ENCODE data around the gene ARL15. TPM values are rescaled to one million over a fixed set of nuclear protein-coding genes. Genes with fewer than 3 reads are reported as not detected.

ARL15 gene
- total and polyA plus RNA-seq, 2 donors (not counting 1 experiment from before 2014, with no cell fraction given), result 5.8 to 20.5 TPM

GRCh38 chr5:54073131-54073530 lies 237.2 kb downstream of the ARL15 start:
- Histone ChIP-seq H3K4me2 (replicated peaks; ENCODE audit: low read depth, low read length, poor library complexity, severe bottlenecking) (no peak overlapping the region), H4K20me1 (ENCODE audit: control insufficient read depth, insufficient read depth, low read length, poor library complexity, severe bottlenecking) (no peaks in the 10 kb centered on the region), H3K9me3 (ENCODE audit: control extremely low read depth in 1 of 3, control insufficient read depth in 2 of 3, insufficient read depth in 1 of 3, low read length in 2 of 3) (no peaks in the 10 kb centered on the region), H3K79me2 (ENCODE audit: control insufficient read depth, insufficient read depth, low read length) (no peaks in the 10 kb centered on the region), H3K27ac (ENCODE audit: low read length in 2 of 2) (no peak overlapping the region), H3K36me3 (replicated peaks in 1 of 2; ENCODE audit: control extremely low read depth in 1 of 2, control insufficient read depth in 1 of 2, extremely low read depth in 1 of 2, insufficient read depth in 2 of 2, low read length in 1 of 2) (no peaks in the 10 kb centered on the region), H3K4me3 (ENCODE audit: control extremely low read depth in 1 of 5, extremely low read depth in 1 of 5, insufficient read depth in 1 of 5, low read depth in 2 of 5, low read length in 4 of 5) (no peak overlapping the region), H3K4me1 (ENCODE audit: control insufficient read depth in 2 of 2, insufficient read depth in 2 of 2, low read length in 2 of 2) (no peaks in the 10 kb centered on the region), H3K9ac (ENCODE audit: low read length) (no peak overlapping the region), H2AFZ (ENCODE audit: insufficient read depth, low read depth, low read length, poor library complexity, severe bottlenecking) (no peak overlapping the region), H3K27me3 (replicated peaks in 1 of 4; ENCODE audit: control extremely low read depth in 1 of 4, control insufficient read depth in 3 of 4, insufficient read depth in 4 of 4, low read length in 3 of 4) (no peaks in the 10 kb centered on the region)
- H3K27ac Mint-ChIP-seq, result no peak overlapping the region
- no peak for TF ChIP-seq CTCF (IDR thresholded peaks at IDR 0.05)
- TF ChIP-seq EZH2 (IDR thresholded peaks at IDR 0.05; ENCODE audit: borderline replicate concordance, insufficient read depth, low read depth, low read length, poor library complexity, severe bottlenecking), result no peak
- DNase-seq (no peak), ATAC-seq (ENCODE audit: low read depth) (no peak)
- ChIA-PET CTCF (no interaction called here), POLR2A (no interaction called here)
- no peak overlapping the region for H3K4me3 Mint-ChIP-seq
- intact Hi-C loops (cut with micrococcal nuclease), result no loop called here
- WGBS (ENCODE audit: insufficient coverage), result no CpG with 5 or more reads among the region's 3 CpGs
- H3K9me3 Mint-ChIP-seq (ENCODE audit: insufficient read depth), result no peaks in the 10 kb centered on the region
- H3K27me3 Mint-ChIP-seq, result no peaks in the 10 kb centered on the region
- H3K4me1 Mint-ChIP-seq, result no peaks in the 10 kb centered on the region

- no peak overlapping the region for H3K27ac Mint-ChIP-seq
- no peaks in the 10 kb centered on the region for H3K27me3 ChIP-seq (replicated peaks in 1 of 4; ENCODE audit: control extremely low read depth in 1 of 4, control insufficient read depth in 3 of 4, insufficient read depth in 4 of 4, low read length in 3 of 4)
- DNase-seq (no peak), ATAC-seq (ENCODE audit: low read depth) (no peak)
- peaks cover 0 to 3% (median 0%) of the 10 kb centered on the region in 3 donors for H3K9me3 ChIP-seq (ENCODE audit: control extremely low read depth in 1 of 3, control insufficient read depth in 2 of 3, insufficient read depth in 1 of 3, low read length in 2 of 3)
- H3K27ac ChIP-seq (ENCODE audit: low read length in 2 of 2), result no peak overlapping the region
- no peaks in the 10 kb centered on the region for H3K4me1 ChIP-seq (ENCODE audit: control insufficient read depth in 2 of 2, insufficient read depth in 2 of 2, low read length in 2 of 2)
- CTCF ChIA-PET, result no interaction called here
- H4K20me1 ChIP-seq (ENCODE audit: control insufficient read depth, insufficient read depth, low read length, poor library complexity, severe bottlenecking), result no peaks in the 10 kb centered on the region
- no peak for TF ChIP-seq EZH2 (IDR thresholded peaks at IDR 0.05; ENCODE audit: borderline replicate concordance, insufficient read depth, low read depth, low read length, poor library complexity, severe bottlenecking)
- no peak for TF ChIP-seq CTCF (IDR thresholded peaks at IDR 0.05)
- whole genome bisulfite sequencing (ENCODE audit: insufficient coverage), result no CpG with 5 or more reads among the region's 2 CpGs
- H3K4me3 Mint-ChIP-seq, result no peak overlapping the region
- H3K4me2 ChIP-seq (replicated peaks; ENCODE audit: low read depth, low read length, poor library complexity, severe bottlenecking), result no peak overlapping the region
- POLR2A ChIA-PET, result no interaction called here
- H3K4me3 ChIP-seq (ENCODE audit: control extremely low read depth in 1 of 5, extremely low read depth in 1 of 5, insufficient read depth in 1 of 5, low read depth in 2 of 5, low read length in 4 of 5), result no peak overlapping the region
- H3K79me2 ChIP-seq (ENCODE audit: control insufficient read depth, insufficient read depth, low read length), result no peaks in the 10 kb centered on the region
- H3K9ac ChIP-seq (ENCODE audit: low read length), result no peak overlapping the region
- no peak overlapping the region for H2AFZ ChIP-seq (ENCODE audit: insufficient read depth, low read depth, low read length, poor library complexity, severe bottlenecking)
- H3K9me3 Mint-ChIP-seq (ENCODE audit: insufficient read depth), result no peaks in the 10 kb centered on the region
- H3K27me3 Mint-ChIP-seq, result no peaks in the 10 kb centered on the region
- H3K4me1 Mint-ChIP-seq, result no peaks in the 10 kb centered on the region
- H3K36me3 ChIP-seq (replicated peaks in 1 of 2; ENCODE audit: control extremely low read depth in 1 of 2, control insufficient read depth in 1 of 2, extremely low read depth in 1 of 2, insufficient read depth in 2 of 2, low read length in 1 of 2), result no peaks in the 10 kb centered on the region
- intact Hi-C loops (cut with micrococcal nuclease), result no loop called here
Measured at GRCh38 chr5:54066433-54066832, 243.9 kb downstream of the ARL15 start.

All from B cell (primary cell).